Stomach (tissue), 4 donors: ENCODE measurements around the gene SLC12A1.

Source experiments
- CTCF ChIP-seq, 7 experiments: fragments of 450-650 bp in 4 of 7; fragments of 200-600 bp in 3 of 7; sonication (generic) in 3 of 7; IDR thresholded peaks; one replicate each; pipeline ENCODE4 v1.5.1; 2016 to 2019; ENCODE audit warnings: antibody characterized with exemption in 7 of 7, control low read depth in 2 of 7, mild to moderate bottlenecking in 1 of 7
- EP300 ChIP-seq: sonication (generic); formaldehyde crosslinking; IDR thresholded peaks from one replicate; pipeline ENCODE4 v1.6.1; 2017; ENCODE audit warnings: antibody characterized with exemption
- POLR2A ChIP-seq, 4 donors: fragments of 450-650 bp; IDR thresholded peaks; one replicate each; pipeline ENCODE4 v1.6.1; 2016; ENCODE audit warnings: antibody characterized with exemption in 4 of 4, control low read depth in 2 of 4, mild to moderate bottlenecking in 1 of 4, moderate library complexity in 1 of 4

- TF ChIP-seq EP300 (no peak), CTCF (IDR thresholded peaks at IDR 0.05) (no peak), POLR2A (IDR thresholded peaks at IDR 0.05) (no peak)
Measured at GRCh38 chr15:48170981-48171380, 35.1 kb upstream of the SLC12A1 start.
